ENCODE measurements around the gene MAGI2. TPM values are rescaled to one million over a fixed set of nuclear protein-coding genes. Genes with fewer than 3 reads are reported as not detected.

The MAGI2 gene
- polyA plus RNA-seq, 4 donors: 0.22 to 2.1 (median 1.5) TPM

- Histone ChIP-seq H3K4me1 (ENCODE audit: control insufficient read depth in 3 of 3, insufficient read depth in 2 of 3, low read depth in 1 of 3, low read length in 2 of 3) (peaks cover 0 to 3% (median 0%) of the 10 kb centered on the region in 3 donors), H3K27ac (ENCODE audit: low read depth in 1 of 3, low read length in 2 of 3) (no peak overlapping the region), H3K36me3 (ENCODE audit: control insufficient read depth in 3 of 3, insufficient read depth in 2 of 3, low read depth in 1 of 3, low read length in 3 of 3) (no peaks in the 10 kb centered on the region), H3K9me3 (ENCODE audit: control insufficient read depth in 2 of 2, insufficient read depth in 1 of 2, low read depth in 1 of 2, low read length in 1 of 2) (no peaks in the 10 kb centered on the region), H3K27me3 (ENCODE audit: control insufficient read depth in 3 of 3, insufficient read depth in 3 of 3, low read length in 3 of 3) (no peaks in the 10 kb centered on the region), H3K4me3 (ENCODE audit: low read depth in 1 of 3, low read length in 3 of 3) (no peak overlapping the region)
- DNase-seq: no peak
- FAIRE-seq: no peak
- WGBS, 3 donors: 64 to 72% (median 71%) methylated on average over 4 of the region's 4 CpGs
These were observed 1280.4 kb downstream of the MAGI2 start for GRCh38 chr7:78172933-78173591.

- Histone ChIP-seq H3K27me3 (ENCODE audit: control insufficient read depth in 3 of 3, insufficient read depth in 3 of 3, low read length in 3 of 3) (no peaks in the 10 kb centered on the region), H3K9me3 (ENCODE audit: control insufficient read depth in 2 of 2, insufficient read depth in 1 of 2, low read depth in 1 of 2, low read length in 1 of 2) (no peaks in the 10 kb centered on the region), H3K4me3 (ENCODE audit: low read depth in 1 of 3, low read length in 3 of 3) (no peak overlapping the region), H3K27ac (ENCODE audit: low read depth in 1 of 3, low read length in 2 of 3) (no peak overlapping the region), H3K36me3 (ENCODE audit: control insufficient read depth in 3 of 3, insufficient read depth in 2 of 3, low read depth in 1 of 3, low read length in 3 of 3) (no peaks in the 10 kb centered on the region), H3K4me1 (ENCODE audit: control insufficient read depth in 3 of 3, insufficient read depth in 2 of 3, low read depth in 1 of 3, low read length in 2 of 3) (peaks cover 0 to 3% (median 0%) of the 10 kb centered on the region in 3 donors)
- FAIRE-seq (no peak), DNase-seq (no peak)
- 56 to 79% (median 76%) methylated on average over 5 of the region's 5 CpGs for WGBS, 3 donors
These were observed 1281.2 kb downstream of the MAGI2 start for GRCh38 chr7:78172267-78172757.

DNA sequence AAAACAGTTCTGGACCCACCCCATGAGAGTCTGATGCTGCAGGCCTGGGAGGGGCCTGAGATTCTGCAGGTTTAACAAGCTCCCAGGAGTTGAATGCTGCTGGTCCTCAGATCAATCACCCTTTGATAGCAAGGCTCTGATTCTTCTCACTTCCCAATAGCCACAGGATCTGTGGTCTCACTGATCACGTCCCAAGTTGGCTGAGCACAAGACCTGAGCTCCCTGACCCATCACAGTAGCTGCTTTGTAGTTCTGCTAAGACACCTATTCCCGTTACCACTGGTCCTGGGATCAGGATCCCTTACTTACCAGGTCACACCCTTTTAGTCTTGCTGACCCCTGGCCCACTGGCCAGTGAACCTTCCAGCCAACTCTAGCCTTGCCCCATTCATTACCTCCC lies 1282.1 kb downstream of the MAGI2 start:
- peaks cover 0 to 3% (median 0%) of the 10 kb centered on the region in 3 donors for H3K4me1 ChIP-seq (ENCODE audit: control insufficient read depth in 3 of 3, insufficient read depth in 2 of 3, low read depth in 1 of 3, low read length in 2 of 3)
- no peak overlapping the region for H3K4me3 ChIP-seq (ENCODE audit: low read depth in 1 of 3, low read length in 3 of 3)
- no peaks in the 10 kb centered on the region for H3K27me3 ChIP-seq (ENCODE audit: control insufficient read depth in 3 of 3, insufficient read depth in 3 of 3, low read length in 3 of 3)
- H3K36me3 ChIP-seq (ENCODE audit: control insufficient read depth in 3 of 3, insufficient read depth in 2 of 3, low read depth in 1 of 3, low read length in 3 of 3): no peaks in the 10 kb centered on the region
- H3K27ac ChIP-seq (ENCODE audit: low read depth in 1 of 3, low read length in 2 of 3): no peak overlapping the region
- 84 to 94% (median 88%) methylated on average over 2 of the region's 2 CpGs for WGBS, 3 donors
- FAIRE-seq: no peak
- DNase-seq: no peak
- H3K9me3 ChIP-seq (ENCODE audit: control insufficient read depth in 2 of 2, insufficient read depth in 1 of 2, low read depth in 1 of 2, low read length in 1 of 2): no peaks in the 10 kb centered on the region

DNA sequence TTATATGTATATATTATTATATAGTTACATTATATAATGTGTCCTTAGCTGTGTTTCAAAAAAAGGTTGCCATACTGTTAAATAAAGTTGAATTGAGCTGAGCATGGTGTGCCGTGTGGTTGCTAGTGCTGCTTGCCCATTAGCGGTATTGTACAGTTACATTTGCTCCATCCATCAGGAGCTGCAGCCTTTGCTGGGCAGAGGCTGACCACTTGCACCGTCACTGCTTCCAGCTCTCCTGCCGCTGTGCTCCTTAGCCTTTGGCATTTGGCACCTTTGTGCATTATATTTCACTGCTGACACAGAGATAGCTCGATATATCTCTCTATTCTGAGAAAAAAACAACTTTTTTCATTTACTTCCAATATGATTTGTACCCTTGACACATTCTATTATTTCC lies 1282.7 kb downstream of the MAGI2 start:
- no peak for DNase-seq
- WGBS, 3 donors: 88 to 91% (median 91%) methylated on average over 5 of the region's 5 CpGs
- H3K36me3 ChIP-seq (ENCODE audit: control insufficient read depth in 3 of 3, insufficient read depth in 2 of 3, low read depth in 1 of 3, low read length in 3 of 3): no peaks in the 10 kb centered on the region
- no peaks in the 10 kb centered on the region for H3K27me3 ChIP-seq (ENCODE audit: control insufficient read depth in 3 of 3, insufficient read depth in 3 of 3, low read length in 3 of 3)
- no peaks in the 10 kb centered on the region for H3K4me1 ChIP-seq (ENCODE audit: control insufficient read depth in 3 of 3, insufficient read depth in 2 of 3, low read depth in 1 of 3, low read length in 2 of 3)
- FAIRE-seq: no peak
- no peaks in the 10 kb centered on the region for H3K9me3 ChIP-seq (ENCODE audit: control insufficient read depth in 2 of 2, insufficient read depth in 1 of 2, low read depth in 1 of 2, low read length in 1 of 2)
- no peak overlapping the region for H3K4me3 ChIP-seq (ENCODE audit: low read depth in 1 of 3, low read length in 3 of 3)
- H3K27ac ChIP-seq (ENCODE audit: low read depth in 1 of 3, low read length in 2 of 3): no peak overlapping the region

DNA sequence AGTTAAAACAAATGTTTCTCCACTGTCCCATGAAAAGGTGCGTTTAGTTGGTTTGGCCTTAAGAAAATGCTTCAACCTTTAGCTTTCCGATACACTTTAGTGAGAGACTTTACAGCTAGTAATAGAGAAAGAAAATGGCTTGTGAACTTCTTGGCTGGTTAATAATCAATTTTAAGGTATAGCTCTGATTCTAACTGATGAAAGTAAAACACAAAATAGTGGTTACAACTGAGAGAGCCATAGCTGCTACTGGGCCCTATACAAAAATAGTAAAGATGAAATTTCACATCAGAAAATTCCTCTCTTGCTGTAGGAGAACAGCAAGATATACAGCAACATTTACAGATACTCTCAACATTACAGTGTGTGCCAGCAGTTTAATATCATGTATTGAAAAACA lies 1283.5 kb downstream of the MAGI2 start:
- 92 to 99% (median 94%) methylated on average over 2 of the region's 2 CpGs for WGBS, 3 donors
- Histone ChIP-seq H3K9me3 (ENCODE audit: control insufficient read depth in 2 of 2, insufficient read depth in 1 of 2, low read depth in 1 of 2, low read length in 1 of 2) (no peaks in the 10 kb centered on the region), H3K36me3 (ENCODE audit: control insufficient read depth in 3 of 3, insufficient read depth in 2 of 3, low read depth in 1 of 3, low read length in 3 of 3) (no peaks in the 10 kb centered on the region), H3K27me3 (ENCODE audit: control insufficient read depth in 3 of 3, insufficient read depth in 3 of 3, low read length in 3 of 3) (no peaks in the 10 kb centered on the region), H3K27ac (ENCODE audit: low read depth in 1 of 3, low read length in 2 of 3) (no peak overlapping the region), H3K4me3 (ENCODE audit: low read depth in 1 of 3, low read length in 3 of 3) (no peak overlapping the region), H3K4me1 (ENCODE audit: control insufficient read depth in 3 of 3, insufficient read depth in 2 of 3, low read depth in 1 of 3, low read length in 2 of 3) (no peaks in the 10 kb centered on the region)
- DNase-seq (no peak), FAIRE-seq (no peak)

DNA sequence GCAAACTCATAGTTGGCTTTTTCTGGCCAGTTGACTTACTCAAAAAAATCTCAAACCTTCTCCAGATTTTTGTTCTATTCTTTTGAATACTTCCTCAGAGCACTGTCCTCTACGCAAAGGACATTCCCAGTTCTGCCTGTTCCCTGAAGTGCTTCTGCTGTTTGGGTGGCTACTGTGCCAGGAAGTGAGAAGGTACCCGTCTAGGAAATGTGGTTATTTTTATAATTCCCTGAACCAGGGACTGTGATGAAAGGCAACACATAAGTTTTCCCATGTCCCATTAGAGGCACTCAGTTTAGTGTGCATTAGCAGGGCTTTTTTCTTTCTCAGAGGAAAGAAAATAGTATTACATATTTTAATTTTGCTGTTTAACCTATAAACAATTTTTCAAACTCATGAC lies 1284.6 kb downstream of the MAGI2 start:
- H3K9me3 ChIP-seq (ENCODE audit: control insufficient read depth in 2 of 2, insufficient read depth in 1 of 2, low read depth in 1 of 2, low read length in 1 of 2): no peaks in the 10 kb centered on the region
- FAIRE-seq: no peak
- no peak for DNase-seq
- H3K27me3 ChIP-seq (ENCODE audit: control insufficient read depth in 3 of 3, insufficient read depth in 3 of 3, low read length in 3 of 3): no peaks in the 10 kb centered on the region
- WGBS, 3 donors: 60 to 91% (median 65%) methylated on average over 2 of the region's 2 CpGs
- H3K4me3 ChIP-seq (ENCODE audit: low read depth in 1 of 3, low read length in 3 of 3): no peak overlapping the region
- H3K36me3 ChIP-seq (ENCODE audit: control insufficient read depth in 3 of 3, insufficient read depth in 2 of 3, low read depth in 1 of 3, low read length in 3 of 3): no peaks in the 10 kb centered on the region
- no peaks in the 10 kb centered on the region for H3K4me1 ChIP-seq (ENCODE audit: control insufficient read depth in 3 of 3, insufficient read depth in 2 of 3, low read depth in 1 of 3, low read length in 2 of 3)
- no peak overlapping the region for H3K27ac ChIP-seq (ENCODE audit: low read depth in 1 of 3, low read length in 2 of 3)

GRCh38 chr7:78167860-78168259 lies 1285.6 kb downstream of the MAGI2 start:
- no peaks in the 10 kb centered on the region for H3K9me3 ChIP-seq (ENCODE audit: control insufficient read depth in 2 of 2, insufficient read depth in 1 of 2, low read depth in 1 of 2, low read length in 1 of 2)
- DNase-seq: no peak
- no peak for FAIRE-seq
- no peak overlapping the region for H3K4me3 ChIP-seq (ENCODE audit: low read depth in 1 of 3, low read length in 3 of 3)
- no peak overlapping the region for H3K27ac ChIP-seq (ENCODE audit: low read depth in 1 of 3, low read length in 2 of 3)
- 93 to 95% (median 94%) methylated on average over 12 of the region's 12 CpGs for WGBS, 3 donors
- no peaks in the 10 kb centered on the region for H3K27me3 ChIP-seq (ENCODE audit: control insufficient read depth in 3 of 3, insufficient read depth in 3 of 3, low read length in 3 of 3)
- H3K4me1 ChIP-seq (ENCODE audit: control insufficient read depth in 3 of 3, insufficient read depth in 2 of 3, low read depth in 1 of 3, low read length in 2 of 3): no peaks in the 10 kb centered on the region
- no peaks in the 10 kb centered on the region for H3K36me3 ChIP-seq (ENCODE audit: control insufficient read depth in 3 of 3, insufficient read depth in 2 of 3, low read depth in 1 of 3, low read length in 3 of 3)

DNA sequence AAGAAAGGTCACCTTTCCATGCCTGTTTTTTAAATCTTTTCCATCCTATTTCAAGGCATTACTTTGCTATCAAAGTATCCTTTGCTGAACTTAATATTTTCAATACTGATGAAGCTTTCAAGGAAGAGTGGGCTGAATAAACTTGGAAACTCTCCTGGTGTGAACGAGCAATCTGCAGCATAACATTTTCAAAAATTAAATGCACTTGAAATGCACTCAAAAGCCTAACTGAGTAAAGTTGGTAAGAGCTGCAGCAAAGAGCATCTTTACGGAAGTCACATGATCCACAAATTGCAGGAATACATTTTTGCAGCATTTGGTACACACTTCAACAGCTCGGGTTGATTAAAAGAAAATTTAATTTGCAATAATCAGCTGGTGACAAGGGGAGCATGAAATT lies 1287.6 kb downstream of the MAGI2 start:
- no peaks in the 10 kb centered on the region for H3K27me3 ChIP-seq (ENCODE audit: control insufficient read depth in 3 of 3, insufficient read depth in 3 of 3, low read length in 3 of 3)
- no peak overlapping the region for H3K27ac ChIP-seq (ENCODE audit: low read depth in 1 of 3, low read length in 2 of 3)
- FAIRE-seq (no peak), DNase-seq (no peak)
- H3K9me3 ChIP-seq (ENCODE audit: control insufficient read depth in 2 of 2, insufficient read depth in 1 of 2, low read depth in 1 of 2, low read length in 1 of 2): no peaks in the 10 kb centered on the region
- H3K4me3 ChIP-seq (ENCODE audit: low read depth in 1 of 3, low read length in 3 of 3): no peak overlapping the region
- WGBS, 3 donors: 68 to 82% (median 68%) methylated on average over 3 of the region's 3 CpGs
- H3K4me1 ChIP-seq (ENCODE audit: control insufficient read depth in 3 of 3, insufficient read depth in 2 of 3, low read depth in 1 of 3, low read length in 2 of 3): no peaks in the 10 kb centered on the region
- H3K36me3 ChIP-seq (ENCODE audit: control insufficient read depth in 3 of 3, insufficient read depth in 2 of 3, low read depth in 1 of 3, low read length in 3 of 3): no peaks in the 10 kb centered on the region

DNA sequence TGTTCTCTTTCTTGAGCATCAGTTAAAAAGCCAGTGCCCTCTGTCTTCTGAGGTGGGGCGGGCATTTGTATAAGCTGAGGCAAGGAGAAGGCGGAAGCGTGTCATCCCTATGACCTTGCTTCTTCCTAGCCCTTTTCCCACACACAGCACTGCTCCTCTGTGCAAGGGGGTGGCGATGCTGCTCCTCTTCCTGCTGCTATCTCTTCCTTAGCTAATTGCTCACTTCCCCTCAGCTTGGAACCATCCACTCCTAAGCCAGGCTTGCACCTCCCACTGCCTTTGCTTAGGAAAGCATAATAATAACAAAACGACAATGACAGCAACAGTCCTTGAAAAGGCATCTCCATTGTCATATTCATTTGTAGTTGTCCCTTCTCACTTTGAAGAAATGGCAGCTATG lies 1288.0 kb downstream of the MAGI2 start:
- no peaks in the 10 kb centered on the region for H3K9me3 ChIP-seq (ENCODE audit: control insufficient read depth in 2 of 2, insufficient read depth in 1 of 2, low read depth in 1 of 2, low read length in 1 of 2)
- no peak for FAIRE-seq
- DNase-seq: no peak
- H3K4me1 ChIP-seq (ENCODE audit: control insufficient read depth in 3 of 3, insufficient read depth in 2 of 3, low read depth in 1 of 3, low read length in 2 of 3): no peaks in the 10 kb centered on the region
- no peaks in the 10 kb centered on the region for H3K27me3 ChIP-seq (ENCODE audit: control insufficient read depth in 3 of 3, insufficient read depth in 3 of 3, low read length in 3 of 3)
- no peaks in the 10 kb centered on the region for H3K36me3 ChIP-seq (ENCODE audit: control insufficient read depth in 3 of 3, insufficient read depth in 2 of 3, low read depth in 1 of 3, low read length in 3 of 3)
- 71 to 79% (median 77%) methylated on average over 5 of the region's 5 CpGs for WGBS, 3 donors
- no peak overlapping the region for H3K4me3 ChIP-seq (ENCODE audit: low read depth in 1 of 3, low read length in 3 of 3)
- no peak overlapping the region for H3K27ac ChIP-seq (ENCODE audit: low read depth in 1 of 3, low read length in 2 of 3)
